H9 (cell line): ENCODE data around the gene ANKS3. TPM values are rescaled to one million over a fixed set of nuclear protein-coding genes. Genes with fewer than 3 reads are reported as not detected.

Experiments
- DNase-seq: peaks from one replicate; pipeline ENCODE4 v3.0.0-alpha.2; 2017
- H2AFZ ChIP-seq: one replicate; pipeline ENCODE4 v1.6.1; 2013; ENCODE audit warnings: mild to moderate bottlenecking, low read length, control low read depth, moderate library complexity
- H2AK5ac ChIP-seq: 2 replicates; pipeline ENCODE4 v1.6.1; 2013; ENCODE audit warnings: low read length, control low read depth, mixed read lengths; ENCODE audit not compliant: insufficient read length
- H2BK120ac ChIP-seq: one replicate; pipeline ENCODE4 v1.6.1; 2013; ENCODE audit warnings: low read depth, mild to moderate bottlenecking, low read length, control low read depth, inconsistent platforms; ENCODE audit not compliant: poor library complexity, severe bottlenecking
- H2BK12ac ChIP-seq: 2 replicates; pipeline ENCODE4 v1.6.1; 2013; ENCODE audit warnings: low read length, control low read depth, mixed read lengths, low read depth; ENCODE audit not compliant: insufficient read length
- H2BK15ac ChIP-seq: 2 replicates; pipeline ENCODE4 v1.6.1; 2013; ENCODE audit warnings: low read depth, low read length, control low read depth
- H2BK20ac ChIP-seq: one replicate; pipeline ENCODE4 v1.6.1; 2013; ENCODE audit warnings: low read depth, mild to moderate bottlenecking, low read length, control low read depth, inconsistent platforms; ENCODE audit not compliant: poor library complexity, severe bottlenecking
- H2BK5ac ChIP-seq: 2 replicates; pipeline ENCODE4 v1.6.1; 2013; ENCODE audit warnings: low read length, control low read depth, mixed read lengths; ENCODE audit not compliant: insufficient read length
- H3K14ac ChIP-seq: 2 replicates; pipeline ENCODE4 v1.6.1; 2013; ENCODE audit warnings: low read length, control low read depth; ENCODE audit not compliant: insufficient read depth
- H3K18ac ChIP-seq: 2 replicates; pipeline ENCODE4 v1.6.1; 2013; ENCODE audit warnings: low read depth, mild to moderate bottlenecking, mixed read lengths, low read length, control low read depth; ENCODE audit not compliant: insufficient read length
- H3K23ac ChIP-seq: 2 replicates; pipeline ENCODE4 v1.6.1; 2013; ENCODE audit warnings: low read length, control low read depth, mixed read lengths, low read depth; ENCODE audit not compliant: insufficient read length
- H3K23me2 ChIP-seq: 2 replicates; pipeline ENCODE4 v1.6.1; 2013; ENCODE audit warnings: low read depth, mild to moderate bottlenecking, mixed read lengths, low read length, control low read depth; ENCODE audit not compliant: insufficient read length, poor library complexity, severe bottlenecking
- H3K27ac ChIP-seq: 2 replicates; pipeline ENCODE4 v1.5.1; 2013; ENCODE audit warnings: low read length, control low read depth, mixed read lengths, low read depth; ENCODE audit not compliant: insufficient read length
- H3K27me3 ChIP-seq: 2 replicates; pipeline ENCODE4 v1.6.1; 2013; ENCODE audit warnings: low read length, control low read depth, inconsistent platforms; ENCODE audit not compliant: insufficient read depth
- H3K4ac ChIP-seq: 2 replicates; pipeline ENCODE4 v1.6.1; 2013; ENCODE audit warnings: low read depth, mild to moderate bottlenecking, control low read depth, inconsistent platforms, low read length, moderate library complexity
- H3K4me1 ChIP-seq: 2 replicates; pipeline ENCODE4 v1.6.1; 2013; ENCODE audit warnings: low read length, control low read depth, inconsistent platforms; ENCODE audit not compliant: insufficient read depth
- H3K4me2 ChIP-seq: 2 replicates; pipeline ENCODE4 v1.6.1; 2013; ENCODE audit warnings: low read length, control low read depth, mixed read lengths; ENCODE audit not compliant: insufficient read length, insufficient read depth
- H3K56ac ChIP-seq: 2 replicates; pipeline ENCODE4 v1.6.1; 2013; ENCODE audit warnings: low read depth, mild to moderate bottlenecking, mixed read lengths, low read length, control low read depth; ENCODE audit not compliant: insufficient read length
- H3K79me1 ChIP-seq: 2 replicates; pipeline ENCODE4 v1.6.1; 2013; ENCODE audit warnings: low read depth, mild to moderate bottlenecking, moderate library complexity, low read length, control low read depth, inconsistent platforms; ENCODE audit not compliant: insufficient read depth, poor library complexity, severe bottlenecking
- H3K79me2 ChIP-seq: 2 replicates; pipeline ENCODE4 v1.6.1; 2013; ENCODE audit warnings: low read length, control low read depth, inconsistent platforms; ENCODE audit not compliant: insufficient read depth
- H3K9ac ChIP-seq: 2 replicates; pipeline ENCODE4 v1.6.1; 2013; ENCODE audit warnings: low read length, control low read depth, mixed read lengths; ENCODE audit not compliant: insufficient read length; ENCODE audit errors: extremely low read depth
- H3K9me3 ChIP-seq: one replicate; pipeline ENCODE4 v1.6.1; 2013; ENCODE audit warnings: low read depth, low read length, inconsistent platforms; ENCODE audit not compliant: control insufficient read depth
- H3T11ph ChIP-seq: one replicate; pipeline ENCODE4 v1.6.1; 2013; ENCODE audit warnings: mild to moderate bottlenecking, low read length, control low read depth, inconsistent platforms
- H4K20me1 ChIP-seq: one replicate; pipeline ENCODE4 v1.6.1; 2013; ENCODE audit not compliant: control insufficient read depth, insufficient read length, insufficient read depth
- H4K5ac ChIP-seq: 2 replicates; pipeline ENCODE4 v1.6.1; 2013; ENCODE audit warnings: low read depth, mild to moderate bottlenecking, mixed read lengths, low read length, control low read depth; ENCODE audit not compliant: insufficient read length
- H4K8ac ChIP-seq: replicated peaks from 2 replicates; pipeline ENCODE4 v1.6.1; 2013; ENCODE audit warnings: low read length, control low read depth, mixed read lengths, low read depth; ENCODE audit not compliant: insufficient read length
- H4K91ac ChIP-seq: 2 replicates; pipeline ENCODE4 v1.6.1; 2013; ENCODE audit warnings: low read depth, mild to moderate bottlenecking, moderate library complexity, mixed read lengths, low read length, control low read depth; ENCODE audit not compliant: insufficient read length
- H3K27ac Mint-ChIP-seq, 3 experiments: 2 replicates in 2 of 3; 3 replicates in 1 of 3; pipeline ENCODE4 v1.8.0; 2020 to 2021; ENCODE audit warnings: mixed read lengths in 3 of 3, mild to moderate bottlenecking in 1 of 3, moderate library complexity in 1 of 3
- H3K27me3 Mint-ChIP-seq: 2 replicates; pipeline ENCODE4 v1.8.0; 2021; ENCODE audit warnings: low read depth, mild to moderate bottlenecking, moderate library complexity, mixed read lengths
- H3K36me3 Mint-ChIP-seq, 3 experiments: 2 replicates in 2 of 3; 3 replicates in 1 of 3; pipeline ENCODE4 v1.8.0; 2020 to 2021; ENCODE audit warnings: low read depth in 3 of 3, mixed read lengths in 3 of 3; ENCODE audit not compliant: insufficient read depth in 1 of 3
- H3K4me1 Mint-ChIP-seq, 2 experiments: 2 replicates each; pipeline ENCODE4 v1.8.0; 2020; ENCODE audit warnings: mixed read lengths in 2 of 2
- H3K4me3 Mint-ChIP-seq, 2 experiments: 2 replicates in 1 of 2; 3 replicates in 1 of 2; pipeline ENCODE4 v1.8.0; 2020 to 2021; ENCODE audit warnings: mild to moderate bottlenecking in 2 of 2, mixed read lengths in 2 of 2, moderate library complexity in 1 of 2
- H3K9me3 Mint-ChIP-seq, 2 experiments: 2 replicates in 1 of 2; 3 replicates in 1 of 2; pipeline ENCODE4 v1.8.0; 2020; ENCODE audit warnings: mild to moderate bottlenecking in 2 of 2, mixed read lengths in 2 of 2, moderate library complexity in 1 of 2
- WGBS: extraction: QIAGEN DNeasy Blood & Tissue Kit; methylation state at CpG from one replicate; pipeline ENCODE4 v1.1.7; 2013; ENCODE audit warnings: missing lambda C conversion rate, low lambda C conversion rate, mixed read lengths; ENCODE audit not compliant: insufficient read length; ENCODE audit errors: extremely low coverage; 5-methylcytosine and 5-hydroxymethylcytosine counted together
- total RNA-seq: library from RNA; stranded (reverse); gene quantifications from 2 replicates; pipeline ENCODE4 v1.2.1, GENCODE V29; 2021
- TF ChIP-seq, protein P1 (sequence below): fragments of 200-600 bp; sonication (generic); conservative IDR thresholded peaks from 3 replicates; pipeline ENCODE4 v1.8.0; 2021; ENCODE audit warnings: antibody characterized with exemption, mild to moderate bottlenecking

The ANKS3 gene
- total RNA-seq, 1 experiment from 2014 or later: 32.0 TPM

- Mint-ChIP-seq H3K9me3 (no peaks in the 10 kb centered on the region), H3K36me3 (peaks cover 5 to 25% (median 22%) of the 10 kb centered on the region in 3 experiments; a peak in 6 of 7 replicates), H3K4me1 (peaks cover 2 to 3% of the 10 kb centered on the region in 2 experiments; a peak in 2 of 4 replicates), H3K4me3 (peak overlapping the region; percentile 77 to 78), H3K27ac (peak overlapping the region in 1 of 3 experiments; percentile 48; a peak in 2 of 7 replicates), H3K27me3 (peaks cover 2% of the 10 kb centered on the region; the same call in 1 of the 2 replicates)
- H2AK5ac ChIP-seq: no peak overlapping the region
- no peak overlapping the region for H2BK120ac ChIP-seq
- H3K18ac ChIP-seq: no peak overlapping the region
- peak overlapping the region; percentile 58 for H3K4me2 ChIP-seq
- no peak overlapping the region for H3T11ph ChIP-seq
- H3K14ac ChIP-seq: no peak overlapping the region; the same call in 1 of the 2 replicates
- no peaks in the 10 kb centered on the region for H3K4me1 ChIP-seq
- DNase-seq: no peak
- no peak overlapping the region for H3K27ac ChIP-seq
- H4K20me1 ChIP-seq: no peaks in the 10 kb centered on the region
- H4K91ac ChIP-seq: no peak overlapping the region
- no peak overlapping the region for H2BK20ac ChIP-seq
- H2BK5ac ChIP-seq: no peak overlapping the region
- H3K79me1 ChIP-seq: no peaks in the 10 kb centered on the region
- H3K4ac ChIP-seq: no peak overlapping the region
- H3K79me2 ChIP-seq: no peaks in the 10 kb centered on the region
- H3K9ac ChIP-seq: no peak overlapping the region
- no peak overlapping the region for H2BK12ac ChIP-seq
- WGBS: no CpG with 5 or more reads among the region's 31 CpGs
- TF ChIP-seq, protein P1, sequence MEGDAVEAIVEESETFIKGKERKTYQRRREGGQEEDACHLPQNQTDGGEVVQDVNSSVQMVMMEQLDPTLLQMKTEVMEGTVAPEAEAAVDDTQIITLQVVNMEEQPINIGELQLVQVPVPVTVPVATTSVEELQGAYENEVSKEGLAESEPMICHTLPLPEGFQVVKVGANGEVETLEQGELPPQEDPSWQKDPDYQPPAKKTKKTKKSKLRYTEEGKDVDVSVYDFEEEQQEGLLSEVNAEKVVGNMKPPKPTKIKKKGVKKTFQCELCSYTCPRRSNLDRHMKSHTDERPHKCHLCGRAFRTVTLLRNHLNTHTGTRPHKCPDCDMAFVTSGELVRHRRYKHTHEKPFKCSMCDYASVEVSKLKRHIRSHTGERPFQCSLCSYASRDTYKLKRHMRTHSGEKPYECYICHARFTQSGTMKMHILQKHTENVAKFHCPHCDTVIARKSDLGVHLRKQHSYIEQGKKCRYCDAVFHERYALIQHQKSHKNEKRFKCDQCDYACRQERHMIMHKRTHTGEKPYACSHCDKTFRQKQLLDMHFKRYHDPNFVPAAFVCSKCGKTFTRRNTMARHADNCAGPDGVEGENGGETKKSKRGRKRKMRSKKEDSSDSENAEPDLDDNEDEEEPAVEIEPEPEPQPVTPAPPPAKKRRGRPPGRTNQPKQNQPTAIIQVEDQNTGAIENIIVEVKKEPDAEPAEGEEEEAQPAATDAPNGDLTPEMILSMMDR: no peak
- no peak overlapping the region for H4K5ac ChIP-seq
- no peak overlapping the region for H4K8ac ChIP-seq
- no peaks in the 10 kb centered on the region for H3K27me3 ChIP-seq
- no peak overlapping the region for H2BK15ac ChIP-seq
- H3K9me3 ChIP-seq: no peaks in the 10 kb centered on the region
- H2AFZ ChIP-seq: no peak overlapping the region
- no peak overlapping the region for H3K23ac ChIP-seq
- peaks cover 3% of the 10 kb centered on the region for H3K23me2 ChIP-seq
- no peak overlapping the region for H3K56ac ChIP-seq
These were observed 41.4 kb downstream of the ANKS3 start for GRCh38 chr16:4692460-4693295.
